Peyer's patch (tissue), 4 donors: Measurements from ENCODE around the gene TMEM175.

ENCODE experiments used
- POLR2A ChIP-seq, 2 donors: fragments of 450-650 bp; IDR thresholded peaks; one replicate each; pipeline ENCODE4 v1.5.1; 2017; ENCODE audit warnings: antibody characterized with exemption in 2 of 2, mild to moderate bottlenecking in 2 of 2, moderate library complexity in 2 of 2
- TF ChIP-seq, protein P1 (sequence below), 6 experiments: fragments of 450-650 bp in 4 of 6; fragments of 200-600 bp in 2 of 6; sonication (generic) in 1 of 6; IDR thresholded peaks; one replicate each; pipeline ENCODE4 v1.5.1; 2017 to 2019; ENCODE audit warnings: antibody characterized with exemption in 6 of 6, mild to moderate bottlenecking in 3 of 6, moderate library complexity in 1 of 6

DNA sequence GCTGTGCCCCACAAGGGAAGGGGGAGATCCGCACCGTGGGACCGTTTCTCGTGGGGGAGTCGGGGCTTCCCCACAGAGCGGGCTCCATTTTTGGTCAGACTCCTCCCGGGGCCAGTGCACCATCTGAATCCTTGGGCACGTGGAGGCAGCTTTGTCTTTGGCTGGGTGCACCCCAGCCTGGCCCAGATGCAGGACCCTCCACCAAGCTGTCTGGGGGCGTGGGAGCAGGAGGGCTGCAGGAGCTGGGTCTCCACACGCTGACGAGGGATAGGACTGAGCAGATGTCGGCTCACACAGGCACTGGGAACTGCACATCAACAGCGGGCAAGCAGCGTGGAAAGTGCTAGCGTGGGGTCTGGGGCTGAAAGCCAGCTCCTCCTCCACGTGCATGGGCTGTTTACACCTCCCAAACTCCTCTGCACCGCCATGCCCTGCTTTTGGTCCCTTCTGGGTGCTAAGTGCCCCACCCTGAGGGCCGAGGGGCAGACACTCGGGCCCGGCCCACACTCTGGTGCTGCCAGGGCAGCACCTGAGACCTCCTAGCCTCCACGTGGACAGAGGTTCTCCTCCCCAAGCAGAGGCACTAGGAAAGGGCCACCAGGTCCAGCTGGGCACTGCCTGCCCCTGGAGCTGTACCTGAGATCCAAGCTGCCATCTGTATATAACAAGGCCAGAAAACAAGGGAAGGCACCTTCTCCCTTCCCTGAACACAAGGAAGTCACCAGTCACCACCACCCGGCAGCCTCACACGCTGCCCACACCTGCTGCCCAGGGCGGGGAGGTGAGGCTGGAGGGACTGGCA is 27.3 kb downstream of the TMEM175 start:
- TF ChIP-seq, protein P1, sequence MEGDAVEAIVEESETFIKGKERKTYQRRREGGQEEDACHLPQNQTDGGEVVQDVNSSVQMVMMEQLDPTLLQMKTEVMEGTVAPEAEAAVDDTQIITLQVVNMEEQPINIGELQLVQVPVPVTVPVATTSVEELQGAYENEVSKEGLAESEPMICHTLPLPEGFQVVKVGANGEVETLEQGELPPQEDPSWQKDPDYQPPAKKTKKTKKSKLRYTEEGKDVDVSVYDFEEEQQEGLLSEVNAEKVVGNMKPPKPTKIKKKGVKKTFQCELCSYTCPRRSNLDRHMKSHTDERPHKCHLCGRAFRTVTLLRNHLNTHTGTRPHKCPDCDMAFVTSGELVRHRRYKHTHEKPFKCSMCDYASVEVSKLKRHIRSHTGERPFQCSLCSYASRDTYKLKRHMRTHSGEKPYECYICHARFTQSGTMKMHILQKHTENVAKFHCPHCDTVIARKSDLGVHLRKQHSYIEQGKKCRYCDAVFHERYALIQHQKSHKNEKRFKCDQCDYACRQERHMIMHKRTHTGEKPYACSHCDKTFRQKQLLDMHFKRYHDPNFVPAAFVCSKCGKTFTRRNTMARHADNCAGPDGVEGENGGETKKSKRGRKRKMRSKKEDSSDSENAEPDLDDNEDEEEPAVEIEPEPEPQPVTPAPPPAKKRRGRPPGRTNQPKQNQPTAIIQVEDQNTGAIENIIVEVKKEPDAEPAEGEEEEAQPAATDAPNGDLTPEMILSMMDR (IDR thresholded peaks at IDR 0.05) = no peak
- TF ChIP-seq POLR2A (IDR thresholded peaks at IDR 0.05) = no peak
